ENCODE results near the gene SNX10. TPM values are rescaled to one million over a fixed set of nuclear protein-coding genes. Genes with fewer than 3 reads are reported as not detected.

Gene SNX10
- total RNA-seq, 1 donor from 2014 or later, result 5.4 TPM

- DNase-seq (ENCODE audit: low spot score), result no peak
These were observed 6.9 kb downstream of the SNX10 start for GRCh38 chr7:26298472-26299058.

- no peak for DNase-seq (ENCODE audit: low spot score)
These were observed 13.6 kb downstream of the SNX10 start for GRCh38 chr7:26305090-26305868.

- DNase-seq (ENCODE audit: low spot score), result no peak
These were observed 14.4 kb downstream of the SNX10 start for GRCh38 chr7:26305869-26306665.

- DNase-seq (ENCODE audit: low spot score), result no peak
These were observed 15.1 kb downstream of the SNX10 start for GRCh38 chr7:26306790-26307189.

- DNase-seq (ENCODE audit: low spot score), result no peak
These were observed 15.6 kb downstream of the SNX10 start for GRCh38 chr7:26307226-26307625.

- DNase-seq (ENCODE audit: low spot score), result no peak
These were observed 16.1 kb downstream of the SNX10 start for GRCh38 chr7:26307791-26308190.

- no peak for DNase-seq (ENCODE audit: low spot score)
These were observed 16.9 kb downstream of the SNX10 start for GRCh38 chr7:26308551-26308950.

- no peak for DNase-seq (ENCODE audit: low spot score)
These were observed 17.4 kb downstream of the SNX10 start for GRCh38 chr7:26309089-26309488.

- no peak for DNase-seq (ENCODE audit: low spot score)
These were observed 20.1 kb downstream of the SNX10 start for GRCh38 chr7:26311798-26312197.

GRCh38 chr7:26317211-26317610, 25.5 kb downstream of the SNX10 start:
- DNase-seq (ENCODE audit: low spot score), result no peak

GRCh38 chr7:26318921-26319320, 27.3 kb downstream of the SNX10 start:
- no peak for DNase-seq (ENCODE audit: low spot score)

- no peak for DNase-seq (ENCODE audit: low spot score)
These were observed 28.0 kb downstream of the SNX10 start for GRCh38 chr7:26319636-26320035.

GRCh38 chr7:26320878-26321277, 29.2 kb downstream of the SNX10 start:
- no peak for DNase-seq (ENCODE audit: low spot score)

GRCh38 chr7:26321435-26321834, 29.8 kb downstream of the SNX10 start:
- no peak for DNase-seq (ENCODE audit: low spot score)

GRCh38 chr7:26326211-26326610, 34.5 kb downstream of the SNX10 start:
- no peak for DNase-seq (ENCODE audit: low spot score)

- no peak for DNase-seq (ENCODE audit: low spot score)
These were observed 37.1 kb downstream of the SNX10 start for GRCh38 chr7:26328498-26329390.

- DNase-seq (ENCODE audit: low spot score), result no peak
These were observed 38.0 kb downstream of the SNX10 start for GRCh38 chr7:26329520-26330255.

- no peak for DNase-seq (ENCODE audit: low spot score)
These were observed 39.5 kb downstream of the SNX10 start for GRCh38 chr7:26331113-26331512.

GRCh38 chr7:26331789-26332188, 40.1 kb downstream of the SNX10 start:
- DNase-seq (ENCODE audit: low spot score), result no peak

- DNase-seq (ENCODE audit: low spot score), result no peak
These were observed 41.0 kb downstream of the SNX10 start for GRCh38 chr7:26332698-26333097.

All from mucosa of gallbladder (tissue), 1 donor.